Karpas-422 (cell line): ENCODE data around the gene EIF5A2. TPM values are rescaled to one million over a fixed set of nuclear protein-coding genes. Genes with fewer than 3 reads are reported as not detected.
A peak's percentile ranks its signal among the peaks of the same experiment; 100 is the strongest.
"Not testable (repeated sequence)": the region's sequence is repeated elsewhere in the genome, so short reads cannot be mapped to it uniquely, and the experiment has no call there.

Experiments used
- DNase-seq: peaks from one replicate; pipeline ENCODE4 v3.0.0-alpha.2; 2015
- H2AFZ ChIP-seq: fragments of 200-600 bp; sonication (generic); 2 replicates; pipeline ENCODE4 v1.6.1; 2014; ENCODE audit warnings: antibody characterized with exemption, low read length, mixed read lengths
- H3K27ac ChIP-seq: fragments of 200-600 bp; sonication (generic); 2 replicates; pipeline ENCODE4 v1.5.1; 2014; ENCODE audit warnings: mild to moderate bottlenecking, low read length, moderate library complexity
- H3K27me3 ChIP-seq: fragments of 200-600 bp; sonication (generic); 2 replicates; pipeline ENCODE4 v1.6.1; 2014; ENCODE audit warnings: low read length, mixed read lengths
- H3K36me3 ChIP-seq: fragments of 200-600 bp; sonication (generic); 2 replicates; pipeline ENCODE4 v1.6.1; 2014; ENCODE audit warnings: low read length, mixed read lengths; ENCODE audit not compliant: insufficient read depth
- H3K4me1 ChIP-seq: fragments of 200-600 bp; sonication (generic); 2 replicates; pipeline ENCODE4 v1.6.1; 2014; ENCODE audit warnings: mild to moderate bottlenecking, low read length, mixed read lengths
- H3K4me2 ChIP-seq: fragments of 200-600 bp; sonication (generic); 2 replicates; pipeline ENCODE4 v1.6.1; 2014; ENCODE audit warnings: low read length, low read depth, mild to moderate bottlenecking; ENCODE audit not compliant: poor library complexity, severe bottlenecking
- H3K4me3 ChIP-seq: fragments of 200-600 bp; sonication (generic); 2 replicates; pipeline ENCODE4 v1.5.1; 2014; ENCODE audit warnings: mild to moderate bottlenecking, antibody characterized with exemption, low read length, mixed read lengths
- H3K79me2 ChIP-seq: fragments of 200-600 bp; sonication (generic); 2 replicates; pipeline ENCODE4 v1.6.1; 2014; ENCODE audit warnings: mild to moderate bottlenecking, low read length, mixed read lengths
- H3K9ac ChIP-seq: fragments of 200-600 bp; sonication (generic); 2 replicates; pipeline ENCODE4 v1.6.0; 2014; ENCODE audit warnings: low read length
- H3K9me2 ChIP-seq: fragments of 200-600 bp; sonication (generic), shearing (Covaris generic); replicated peaks from 2 replicates; pipeline ENCODE4 v1.6.0; 2014; ENCODE audit warnings: mild to moderate bottlenecking, low read length, moderate library complexity; ENCODE audit not compliant: insufficient read depth
- H3K9me3 ChIP-seq: fragments of 300-700, 200-600 bp; sonication (generic); 2 replicates; pipeline ENCODE4 v1.6.1; 2014; ENCODE audit warnings: low read length, mixed read lengths
- H4K20me1 ChIP-seq: fragments of 200-600 bp; sonication (generic); 2 replicates; pipeline ENCODE4 v1.6.1; 2014; ENCODE audit warnings: mild to moderate bottlenecking, antibody characterized with exemption, low read length, low read depth; ENCODE audit not compliant: insufficient read depth
- total RNA-seq: library from RNA; depleted of rRNA; stranded (reverse); fragments of >200 nt; shearing (Covaris generic); gene quantifications from 2 replicates; pipeline ENCODE4 v1.2.3, GENCODE V29; 2014; ENCODE audit warnings: low replicate concordance

EIF5A2 gene
- total RNA-seq, 1 experiment from 2014 or later = 10.5 TPM

DNA sequence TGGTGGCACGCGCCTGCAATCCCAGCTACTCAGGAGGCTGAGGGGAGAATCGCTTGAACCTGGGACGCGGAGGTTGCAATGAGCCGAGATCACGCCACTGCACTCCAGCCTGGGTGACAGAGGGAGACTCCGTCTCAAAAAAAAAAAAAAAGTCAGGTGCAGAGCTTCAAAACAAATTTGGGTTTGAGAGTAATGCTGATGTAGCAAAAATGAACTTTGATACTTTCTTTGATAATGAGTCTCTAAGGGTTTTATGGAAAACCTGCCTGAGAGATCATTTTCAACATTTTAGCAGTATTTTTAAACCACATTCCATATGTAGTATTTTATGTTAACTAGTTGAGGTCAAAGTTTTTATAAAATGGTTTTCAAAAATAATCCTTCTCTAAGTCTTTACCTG lies 14.5 kb downstream of the EIF5A2 start:
- no peaks in the 10 kb centered on the region for H3K9me2 ChIP-seq
- no peaks in the 10 kb centered on the region for H3K9me3 ChIP-seq
- no peaks in the 10 kb centered on the region for H3K27me3 ChIP-seq
- H3K36me3 ChIP-seq = no peaks in the 10 kb centered on the region
- no peak overlapping the region for H2AFZ ChIP-seq
- no peak for DNase-seq
- H3K4me1 ChIP-seq = no peaks in the 10 kb centered on the region
- H3K9ac ChIP-seq = no peak overlapping the region
- no peak overlapping the region for H3K4me2 ChIP-seq
- H3K27ac ChIP-seq = no peak overlapping the region
- H4K20me1 ChIP-seq = no peaks in the 10 kb centered on the region
- no peaks in the 10 kb centered on the region for H3K79me2 ChIP-seq
- no peak overlapping the region for H3K4me3 ChIP-seq

DNA sequence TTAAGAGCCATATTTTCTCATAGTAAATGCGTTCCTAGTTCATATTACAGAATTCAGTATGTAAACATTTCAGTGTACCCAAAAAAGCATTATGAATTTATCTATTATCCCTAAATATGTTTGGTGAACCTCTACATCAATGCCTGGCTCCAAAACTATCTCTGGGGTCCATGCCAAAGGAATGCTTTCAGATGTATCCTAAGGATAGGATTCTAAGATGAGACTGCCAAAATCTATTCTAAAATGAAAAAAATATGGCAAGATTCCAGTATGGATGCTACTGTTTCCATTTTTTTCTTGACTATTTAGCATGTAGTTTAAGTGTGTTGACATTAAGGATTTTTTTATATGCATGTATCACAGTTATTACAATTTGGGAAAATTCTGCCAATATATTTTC lies 18.8 kb downstream of the EIF5A2 start:
- no peak overlapping the region for H2AFZ ChIP-seq
- H3K36me3 ChIP-seq = no peaks in the 10 kb centered on the region
- no peak overlapping the region for H3K9ac ChIP-seq
- no peak overlapping the region for H3K4me2 ChIP-seq
- no peaks in the 10 kb centered on the region for H3K4me1 ChIP-seq
- no peak for DNase-seq
- no peaks in the 10 kb centered on the region for H3K9me3 ChIP-seq
- no peak overlapping the region for H3K4me3 ChIP-seq
- no peaks in the 10 kb centered on the region for H3K9me2 ChIP-seq
- H3K79me2 ChIP-seq = no peaks in the 10 kb centered on the region
- no peak overlapping the region for H3K27ac ChIP-seq
- H4K20me1 ChIP-seq = no peaks in the 10 kb centered on the region
- H3K27me3 ChIP-seq = no peaks in the 10 kb centered on the region

DNA sequence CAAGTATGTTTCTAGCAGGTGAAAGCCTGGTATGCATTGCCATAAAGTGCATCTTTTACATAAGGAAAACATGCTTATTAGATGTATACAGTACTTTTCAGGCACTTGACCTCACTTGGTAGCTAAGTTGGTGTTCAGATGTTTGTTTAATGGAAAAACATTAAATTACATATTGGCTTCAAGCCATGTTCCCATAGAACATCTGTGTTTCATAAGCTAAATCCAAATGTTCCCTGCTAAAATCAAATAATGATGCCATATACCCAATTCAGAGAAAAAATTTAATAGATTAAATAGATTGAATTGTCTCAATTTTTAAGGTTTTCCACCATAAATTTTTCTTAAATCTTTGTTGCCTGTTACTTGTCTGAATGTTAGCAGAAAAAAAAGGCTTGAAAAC lies 19.3 kb downstream of the EIF5A2 start:
- DNase-seq = no peak
- no peaks in the 10 kb centered on the region for H3K4me1 ChIP-seq
- H3K9ac ChIP-seq = no peak overlapping the region
- no peak overlapping the region for H3K4me2 ChIP-seq
- H2AFZ ChIP-seq = no peak overlapping the region
- H3K27ac ChIP-seq = no peak overlapping the region
- no peak overlapping the region for H3K4me3 ChIP-seq
- H3K36me3 ChIP-seq = no peaks in the 10 kb centered on the region
- H4K20me1 ChIP-seq = no peaks in the 10 kb centered on the region
- no peaks in the 10 kb centered on the region for H3K9me2 ChIP-seq
- H3K27me3 ChIP-seq = no peaks in the 10 kb centered on the region
- H3K9me3 ChIP-seq = no peaks in the 10 kb centered on the region
- H3K79me2 ChIP-seq = no peaks in the 10 kb centered on the region

GRCh38 chr3:170884109-170884930 lies 24.1 kb downstream of the EIF5A2 start:
- H3K4me1 ChIP-seq, H3K36me3 ChIP-seq, H3K27ac ChIP-seq, H3K27me3 ChIP-seq, H3K9ac ChIP-seq, H2AFZ ChIP-seq, H3K9me2 ChIP-seq, H3K79me2 ChIP-seq, H3K4me3 ChIP-seq, DNase-seq, H4K20me1 ChIP-seq, H3K9me3 ChIP-seq, H3K4me2 ChIP-seq: not testable (repeated sequence)

- H3K9me2 ChIP-seq, H3K9ac ChIP-seq, H3K27me3 ChIP-seq, H3K4me1 ChIP-seq, H4K20me1 ChIP-seq, H2AFZ ChIP-seq, H3K9me3 ChIP-seq, H3K79me2 ChIP-seq, DNase-seq, H3K27ac ChIP-seq, H3K4me3 ChIP-seq, H3K4me2 ChIP-seq, H3K36me3 ChIP-seq: not testable (repeated sequence)
Measured at GRCh38 chr3:170878688-170879087, 29.7 kb downstream of the EIF5A2 start.

- H3K36me3 ChIP-seq, H3K79me2 ChIP-seq, H3K9me3 ChIP-seq, H3K27me3 ChIP-seq, H3K4me1 ChIP-seq, H3K27ac ChIP-seq, H3K4me3 ChIP-seq, DNase-seq, H2AFZ ChIP-seq, H3K9ac ChIP-seq, H3K4me2 ChIP-seq, H4K20me1 ChIP-seq, H3K9me2 ChIP-seq: not testable (repeated sequence)
Measured at GRCh38 chr3:170877311-170877710, 31.1 kb downstream of the EIF5A2 start.

- no peaks in the 10 kb centered on the region for H3K9me2 ChIP-seq
- no peak overlapping the region for H3K4me2 ChIP-seq
- no peaks in the 10 kb centered on the region for H3K36me3 ChIP-seq
- no peaks in the 10 kb centered on the region for H3K9me3 ChIP-seq
- no peaks in the 10 kb centered on the region for H4K20me1 ChIP-seq
- H3K9ac ChIP-seq = no peak overlapping the region
- H3K27ac ChIP-seq = no peak overlapping the region
- DNase-seq = peak; percentile 9
- no peaks in the 10 kb centered on the region for H3K4me1 ChIP-seq
- no peaks in the 10 kb centered on the region for H3K27me3 ChIP-seq
- H2AFZ ChIP-seq = no peak overlapping the region
- H3K4me3 ChIP-seq = no peak overlapping the region
- no peaks in the 10 kb centered on the region for H3K79me2 ChIP-seq
Measured at GRCh38 chr3:170876537-170876936, 31.9 kb downstream of the EIF5A2 start.

DNA sequence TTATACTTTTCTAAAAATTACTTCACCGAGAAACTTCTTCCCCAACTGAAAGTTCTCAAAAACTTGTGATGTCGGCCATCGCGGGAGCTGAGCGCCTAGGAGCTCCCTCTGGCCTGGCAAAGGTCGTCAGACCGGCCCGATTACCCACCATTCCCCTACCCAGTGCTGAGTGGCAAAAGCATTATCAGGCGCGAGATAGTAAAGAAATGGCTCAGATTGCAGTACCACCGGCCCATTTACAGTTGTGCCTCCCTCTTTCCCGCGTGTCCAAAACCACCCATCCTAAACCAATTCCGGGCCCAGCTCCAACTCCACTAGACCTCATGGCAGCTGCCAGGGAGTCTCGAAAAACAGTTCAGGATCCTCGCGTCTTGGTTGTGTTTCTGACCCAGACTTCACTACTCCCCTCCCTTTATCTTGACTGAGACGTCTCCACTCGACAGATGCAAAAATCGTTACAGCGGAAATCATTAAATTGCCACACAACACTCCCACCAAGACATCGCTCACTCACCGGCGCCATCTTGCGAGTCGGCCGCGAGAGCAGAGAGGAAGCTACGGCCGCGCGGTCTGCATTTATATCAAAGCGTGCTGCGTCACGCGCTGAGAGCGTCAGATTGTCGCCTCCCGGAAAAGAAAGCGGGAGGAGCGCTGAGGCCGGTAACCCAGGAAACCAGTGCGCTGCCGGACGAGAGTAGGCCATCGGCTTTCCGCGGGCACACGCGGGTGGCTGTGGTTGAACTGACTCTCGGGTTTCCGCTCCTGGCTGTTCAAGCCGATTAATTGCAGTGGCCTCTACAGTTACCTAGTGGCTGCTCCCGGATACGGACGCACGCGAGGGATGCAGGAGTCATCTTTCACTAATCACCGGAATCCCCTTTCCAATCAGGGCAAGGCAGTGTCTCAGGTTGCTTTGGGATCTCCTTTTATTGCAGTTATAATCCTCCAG lies 38.5 kb downstream of the EIF5A2 start, which contains the start of gene RPL22L1:
RPL22L1 (minus strand) TSS at position 551 of the 949 bp plus-strand sequence; CDS start at position 523, 28 bp downstream.
- peak; percentile 98 for DNase-seq
- Histone ChIP-seq H2AFZ (peak within 1 kb of the TSS; percentile 94), H3K9me3 (no peaks in the 10 kb centered on the region), H3K27ac (peak within 1 kb of the TSS; percentile 77), H3K9me2 (no peaks in the 10 kb centered on the region), H4K20me1 (peaks cover 30% of the 10 kb centered on the region), H3K79me2 (peaks cover 17% of the 10 kb centered on the region), H3K36me3 (peaks cover 32% of the 10 kb centered on the region), H3K4me3 (peak within 1 kb of the TSS; percentile 90), H3K27me3 (no peaks in the 10 kb centered on the region), H3K9ac (peak within 1 kb of the TSS; percentile 92), H3K4me1 (peaks cover 26% of the 10 kb centered on the region), H3K4me2 (peak within 1 kb of the TSS; percentile 98)
